ENCODE results near the gene ABCG2.

The ABCG2 gene

GRCh38 chr4:88158489-88159228 is at the start of gene ABCG2:
Gene ABCG2 (minus strand): TSS chr4:88158639. CDS start chr4:88139995, 18,644 bp downstream.
- peak; percentile 52 for DNase-seq (ENCODE audit: low spot score)

GRCh38 chr4:88208156-88208555 is 49.7 kb upstream of the ABCG2 start:
- DNase-seq (ENCODE audit: low spot score): no peak

- DNase-seq (ENCODE audit: low spot score): no peak
Measured at GRCh38 chr4:88207171-88207570, 48.7 kb upstream of the ABCG2 start.

GRCh38 chr4:88204882-88205281 is 46.4 kb upstream of the ABCG2 start:
- DNase-seq (ENCODE audit: low spot score): no peak

- no peak for DNase-seq (ENCODE audit: low spot score)
Measured at GRCh38 chr4:88202443-88202842, 44.0 kb upstream of the ABCG2 start.

- DNase-seq (ENCODE audit: low spot score): no peak
Measured at GRCh38 chr4:88200186-88200585, 41.7 kb upstream of the ABCG2 start.

GRCh38 chr4:88196523-88197185 is 38.2 kb upstream of the ABCG2 start:
- no peak for DNase-seq (ENCODE audit: low spot score)

- no peak for DNase-seq (ENCODE audit: low spot score)
Measured at GRCh38 chr4:88196013-88196365, 37.5 kb upstream of the ABCG2 start.

- DNase-seq (ENCODE audit: low spot score): no peak
Measured at GRCh38 chr4:88195328-88196012, 37.0 kb upstream of the ABCG2 start.

GRCh38 chr4:88191404-88191803 is 33.0 kb upstream of the ABCG2 start:
- DNase-seq (ENCODE audit: low spot score): no peak

GRCh38 chr4:88189881-88190585 is 31.6 kb upstream of the ABCG2 start:
- DNase-seq (ENCODE audit: low spot score): no peak

GRCh38 chr4:88189418-88189738 is 30.9 kb upstream of the ABCG2 start:
- no peak for DNase-seq (ENCODE audit: low spot score)

GRCh38 chr4:88188738-88189417 is 30.4 kb upstream of the ABCG2 start:
- DNase-seq (ENCODE audit: low spot score): no peak

GRCh38 chr4:88187766-88188165 is 29.3 kb upstream of the ABCG2 start:
- DNase-seq (ENCODE audit: low spot score): no peak

GRCh38 chr4:88185906-88186305 is 27.5 kb upstream of the ABCG2 start:
- DNase-seq (ENCODE audit: low spot score): no peak

- no peak for DNase-seq (ENCODE audit: low spot score)
Measured at GRCh38 chr4:88179261-88179660, 20.8 kb upstream of the ABCG2 start.

- no peak for DNase-seq (ENCODE audit: low spot score)
Measured at GRCh38 chr4:88178626-88179231, 20.3 kb upstream of the ABCG2 start.

GRCh38 chr4:88177983-88178625 is 19.7 kb upstream of the ABCG2 start:
- peak; percentile 75 for DNase-seq (ENCODE audit: low spot score)

GRCh38 chr4:88172987-88173386 is 14.5 kb upstream of the ABCG2 start:
- no peak for DNase-seq (ENCODE audit: low spot score)

GRCh38 chr4:88171206-88171605 is 12.8 kb upstream of the ABCG2 start:
- DNase-seq (ENCODE audit: low spot score): no peak

- DNase-seq (ENCODE audit: low spot score): no peak
Measured at GRCh38 chr4:88169298-88169697, 10.9 kb upstream of the ABCG2 start.

Data from iPS-NIHi11 (cell line).